HepG2 (cell line): ENCODE data around the gene SERTAD2. TPM values are rescaled to one million over a fixed set of nuclear protein-coding genes. Genes with fewer than 3 reads are reported as not detected.
A peak's percentile ranks its signal among the peaks of the same experiment; 100 is the strongest.

ENCODE experiments used
- ADNP ChIP-seq: sonication (generic); formaldehyde crosslinking; IDR thresholded peaks from 2 replicates; pipeline ENCODE4 v1.4.0; 2020; ENCODE audit warnings: missing genetic modification reagents
- BHLHE40 ChIP-seq: IDR thresholded peaks from 2 replicates; pipeline ENCODE4 v1.6.1; 2011; ENCODE audit warnings: low read length, improper control_type of control experiment
- GATA4 ChIP-seq: sonication (generic); IDR thresholded peaks from 2 replicates; pipeline ENCODE4 v1.6.1; 2016; ENCODE audit warnings: antibody characterized with exemption, low read depth, borderline replicate concordance
- GATAD2A ChIP-seq: IDR thresholded peaks from 2 replicates; pipeline ENCODE4 v1.6.1; 2016
- HNRNPUL1 ChIP-seq: fragments of 200-400 bp; formaldehyde crosslinking; IDR thresholded peaks from 2 replicates; pipeline ENCODE4 v1.6.1; 2017; ENCODE audit warnings: low read depth, mild to moderate bottlenecking, low read length, moderate library complexity
- IRX3 ChIP-seq: sonication (generic); formaldehyde crosslinking; IDR thresholded peaks from 2 replicates; pipeline ENCODE4 v1.8.1; 2023; ENCODE audit warnings: mild to moderate bottlenecking, low read depth, missing genetic modification reagents, borderline replicate concordance
- MAZ ChIP-seq, 2 experiments: sonication (generic) in 1 of 2; formaldehyde crosslinking in 1 of 2; IDR thresholded peaks; 2 replicates each; pipeline versions ENCODE4 v1.5.0 to v1.6.1; 2012 to 2020; ENCODE audit warnings: low read depth in 2 of 2, mild to moderate bottlenecking in 2 of 2, borderline replicate concordance in 1 of 2, improper control_type of control experiment in 1 of 2, low read length in 1 of 2, missing genetic modification reagents in 1 of 2, moderate library complexity in 1 of 2
- MXD4 ChIP-seq: IDR thresholded peaks from 2 replicates; pipeline ENCODE4 v1.6.1; 2016; ENCODE audit warnings: mild to moderate bottlenecking, missing biosample characterization, missing genetic modification reagents
- NFKB2 ChIP-seq: sonication (generic); formaldehyde crosslinking; IDR thresholded peaks from 2 replicates; pipeline ENCODE4 v1.4.0; 2020; ENCODE audit warnings: missing genetic modification reagents, borderline replicate concordance
- RFX3 ChIP-seq: IDR thresholded peaks from 2 replicates; pipeline ENCODE4 v1.6.1; 2016; ENCODE audit warnings: missing biosample characterization, missing genetic modification reagents
- SIN3B ChIP-seq: fragments of 150-350 bp; IDR thresholded peaks from 2 replicates; pipeline ENCODE4 v1.6.1; 2014; ENCODE audit warnings: low read length
- SMYD3 ChIP-seq: sonication (generic); formaldehyde crosslinking; IDR thresholded peaks from 2 replicates; pipeline ENCODE4 v1.8.1; 2023; ENCODE audit warnings: mild to moderate bottlenecking, missing genetic modification reagents
- SP140L ChIP-seq: sonication (generic); formaldehyde crosslinking; IDR thresholded peaks from 2 replicates; pipeline ENCODE4 v1.4.0; 2020; ENCODE audit warnings: missing genetic modification reagents, borderline replicate concordance
- TBL1XR1 ChIP-seq: fragments of 150-350 bp; IDR thresholded peaks from 2 replicates; pipeline ENCODE4 v1.6.1; 2014; ENCODE audit warnings: borderline replicate concordance, low read length; ENCODE audit not compliant: partially characterized antibody
- TBX3 ChIP-seq: fragments of 450-650 bp; IDR thresholded peaks from 2 replicates; pipeline ENCODE4 v1.6.1; 2017; ENCODE audit warnings: antibody characterized with exemption, mild to moderate bottlenecking, inconsistent platforms, borderline replicate concordance
- ZNF30 ChIP-seq: sonication (generic); formaldehyde crosslinking; IDR thresholded peaks from 2 replicates; pipeline ENCODE4 v1.5.0; 2020; ENCODE audit warnings: mild to moderate bottlenecking, missing genetic modification reagents
- ZNF563 ChIP-seq: sonication (generic); formaldehyde crosslinking; IDR thresholded peaks from 2 replicates; pipeline ENCODE4 v1.8.0; 2022; ENCODE audit warnings: mild to moderate bottlenecking, moderate library complexity, missing genetic modification reagents
- ZNF75D ChIP-seq: sonication (generic); formaldehyde crosslinking; IDR thresholded peaks from 2 replicates; pipeline ENCODE4 v1.8.1; 2023; ENCODE audit warnings: missing genetic modification reagents, mild to moderate bottlenecking, borderline replicate concordance
- ZNF83 ChIP-seq: sonication (generic); formaldehyde crosslinking; IDR thresholded peaks from 2 replicates; pipeline ENCODE4 v1.4.0; 2020; ENCODE audit warnings: missing genetic modification reagents, mild to moderate bottlenecking, borderline replicate concordance
- polyA plus RNA-seq, 8 experiments: library from polyadenylated mRNA; depleted of rRNA in 3 of 8; stranded (reverse) in 7 of 8; unstranded in 1 of 8; fragments of >200 nt; fragmentation: Illumina TruSeq in 4 of 8; extraction: Trizol in 4 of 8; gene quantifications; 2 replicates each; pipeline versions ENCODE4 v1.2.1 to v1.2.3, GENCODE V29; 2011 to 2016; ENCODE audit warnings: low read depth in 4 of 8, missing spikeins in 1 of 8, mixed read lengths in 1 of 8; ENCODE audit not compliant: insufficient read depth in 1 of 8
- total RNA-seq, 5 experiments: library from RNA; depleted of rRNA; stranded (reverse); fragments of >200 nt; fragmentation: Illumina TruSeq; extraction: Trizol; gene quantifications; 2 replicates each; pipeline ENCODE4 v1.2.3, GENCODE V29; 2016; ENCODE audit warnings: low read depth in 1 of 5
- TF ChIP-seq, protein P1 (sequence below): sonication (generic); formaldehyde crosslinking; IDR thresholded peaks from 2 replicates; pipeline ENCODE4 v1.5.1; 2020; ENCODE audit warnings: missing genetic modification reagents, mild to moderate bottlenecking, borderline replicate concordance
- TF ChIP-seq, protein P2 (sequence below): sonication (generic); formaldehyde crosslinking; IDR thresholded peaks from 2 replicates; pipeline ENCODE4 v1.8.0; 2022; ENCODE audit warnings: mild to moderate bottlenecking, missing genetic modification reagents
- TF ChIP-seq, protein P3 (sequence below): sonication (generic); formaldehyde crosslinking; IDR thresholded peaks from 2 replicates; pipeline ENCODE4 v1.4.0; 2020; ENCODE audit warnings: low read depth, mild to moderate bottlenecking, missing genetic modification reagents
- TF ChIP-seq, protein P4 (sequence below): sonication (generic); formaldehyde crosslinking; IDR thresholded peaks from 2 replicates; pipeline ENCODE4 v1.5.0; 2020; ENCODE audit warnings: missing genetic modification reagents
- TF ChIP-seq, protein P5 (sequence below): sonication (generic); formaldehyde crosslinking; IDR thresholded peaks from 2 replicates; pipeline ENCODE4 v1.5.0; 2020; ENCODE audit warnings: mild to moderate bottlenecking, missing genetic modification reagents

SERTAD2 gene
- total and polyA plus RNA-seq, 2 of the 13 experiments (the other 11 are each of a cell fraction or from before 2014, with no cell fraction given), result 6.7 to 22.6 TPM

DNA sequence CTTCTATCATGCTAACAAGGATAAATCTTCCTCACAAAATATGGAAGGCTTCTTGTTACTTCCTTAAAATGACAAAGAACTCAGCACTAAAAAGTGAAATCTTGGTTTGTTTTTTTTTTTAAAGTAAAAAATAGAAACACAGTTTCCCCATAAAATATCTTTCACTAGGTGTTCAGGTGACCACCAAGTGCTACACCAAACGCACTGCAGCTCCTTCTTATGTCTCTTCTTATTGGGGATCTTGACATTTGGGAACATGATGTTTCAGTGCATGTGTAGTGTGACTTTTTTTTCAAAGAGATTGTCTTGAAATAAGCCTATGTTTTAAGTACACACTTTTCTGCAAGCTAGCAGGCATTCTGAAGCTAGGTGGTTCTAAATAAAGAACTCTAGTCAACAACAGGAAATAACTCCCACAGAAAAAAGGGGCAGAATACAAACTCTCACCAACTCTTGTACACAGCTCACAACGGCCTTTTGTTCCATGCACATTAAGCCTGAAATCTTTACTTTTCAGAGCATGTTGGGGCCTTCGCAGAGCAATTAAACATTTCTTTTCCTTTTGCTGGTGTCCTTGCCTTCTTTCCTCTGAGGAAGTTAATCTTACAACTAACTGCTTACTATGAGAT lies 13.2 kb upstream of the SERTAD2 start (continued):
- TF ChIP-seq HNRNPUL1 (no peak), SIN3B (no peak), SP140L (CRISPR knock-in tag) (no peak), NFKB2 (CRISPR knock-in tag) (no peak), BHLHE40 (no peak), TBL1XR1 (no peak), GATAD2A (CRISPR knock-in tag) (peak; percentile 83), IRX3 (no peak), ZNF30 (CRISPR knock-in tag) (no peak), MXD4 (0 out of 2 replicates have a peak, but pooled peaks have one; percentile 2), ZNF83 (no peak), MAZ (IDR thresholded peaks at IDR 0.05; ENCODE audit: borderline replicate concordance, low read depth, low read length) (no peak), MAZ (CRISPR knock-in tag; IDR thresholded peaks at IDR 0.05; ENCODE audit: low read depth) (no peak), ZNF75D (no peak), ADNP (no peak), TBX3 (no peak), SMYD3 (CRISPR knock-in tag) (peak; percentile 63; the same call in 1 of the 2 replicates), GATA4 (no peak; the same call in 1 of the 2 replicates), ZNF563 (CRISPR knock-in tag) (no peak), RFX3 (CRISPR knock-in tag) (no peak)
- TF ChIP-seq, protein P1, sequence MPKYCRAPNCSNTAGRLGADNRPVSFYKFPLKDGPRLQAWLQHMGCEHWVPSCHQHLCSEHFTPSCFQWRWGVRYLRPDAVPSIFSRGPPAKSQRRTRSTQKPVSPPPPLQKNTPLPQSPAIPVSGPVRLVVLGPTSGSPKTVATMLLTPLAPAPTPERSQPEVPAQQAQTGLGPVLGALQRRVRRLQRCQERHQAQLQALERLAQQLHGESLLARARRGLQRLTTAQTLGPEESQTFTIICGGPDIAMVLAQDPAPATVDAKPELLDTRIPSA (CRISPR knock-in tag), result no peak
- TF ChIP-seq, protein P2, sequence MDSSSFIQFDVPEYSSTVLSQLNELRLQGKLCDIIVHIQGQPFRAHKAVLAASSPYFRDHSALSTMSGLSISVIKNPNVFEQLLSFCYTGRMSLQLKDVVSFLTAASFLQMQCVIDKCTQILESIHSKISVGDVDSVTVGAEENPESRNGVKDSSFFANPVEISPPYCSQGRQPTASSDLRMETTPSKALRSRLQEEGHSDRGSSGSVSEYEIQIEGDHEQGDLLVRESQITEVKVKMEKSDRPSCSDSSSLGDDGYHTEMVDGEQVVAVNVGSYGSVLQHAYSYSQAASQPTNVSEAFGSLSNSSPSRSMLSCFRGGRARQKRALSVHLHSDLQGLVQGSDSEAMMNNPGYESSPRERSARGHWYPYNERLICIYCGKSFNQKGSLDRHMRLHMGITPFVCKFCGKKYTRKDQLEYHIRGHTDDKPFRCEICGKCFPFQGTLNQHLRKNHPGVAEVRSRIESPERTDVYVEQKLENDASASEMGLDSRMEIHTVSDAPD (CRISPR knock-in tag), result no peak
- TF ChIP-seq, protein P3, sequence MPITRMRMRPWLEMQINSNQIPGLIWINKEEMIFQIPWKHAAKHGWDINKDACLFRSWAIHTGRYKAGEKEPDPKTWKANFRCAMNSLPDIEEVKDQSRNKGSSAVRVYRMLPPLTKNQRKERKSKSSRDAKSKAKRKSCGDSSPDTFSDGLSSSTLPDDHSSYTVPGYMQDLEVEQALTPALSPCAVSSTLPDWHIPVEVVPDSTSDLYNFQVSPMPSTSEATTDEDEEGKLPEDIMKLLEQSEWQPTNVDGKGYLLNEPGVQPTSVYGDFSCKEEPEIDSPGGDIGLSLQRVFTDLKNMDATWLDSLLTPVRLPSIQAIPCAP (CRISPR knock-in tag), result no peak
- TF ChIP-seq, protein P4, sequence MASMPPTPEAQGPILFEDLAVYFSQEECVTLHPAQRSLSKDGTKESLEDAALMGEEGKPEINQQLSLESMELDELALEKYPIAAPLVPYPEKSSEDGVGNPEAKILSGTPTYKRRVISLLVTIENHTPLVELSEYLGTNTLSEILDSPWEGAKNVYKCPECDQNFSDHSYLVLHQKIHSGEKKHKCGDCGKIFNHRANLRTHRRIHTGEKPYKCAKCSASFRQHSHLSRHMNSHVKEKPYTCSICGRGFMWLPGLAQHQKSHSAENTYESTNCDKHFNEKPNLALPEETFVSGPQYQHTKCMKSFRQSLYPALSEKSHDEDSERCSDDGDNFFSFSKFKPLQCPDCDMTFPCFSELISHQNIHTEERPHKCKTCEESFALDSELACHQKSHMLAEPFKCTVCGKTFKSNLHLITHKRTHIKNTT (CRISPR knock-in tag), result no peak
- TF ChIP-seq, protein P5, sequence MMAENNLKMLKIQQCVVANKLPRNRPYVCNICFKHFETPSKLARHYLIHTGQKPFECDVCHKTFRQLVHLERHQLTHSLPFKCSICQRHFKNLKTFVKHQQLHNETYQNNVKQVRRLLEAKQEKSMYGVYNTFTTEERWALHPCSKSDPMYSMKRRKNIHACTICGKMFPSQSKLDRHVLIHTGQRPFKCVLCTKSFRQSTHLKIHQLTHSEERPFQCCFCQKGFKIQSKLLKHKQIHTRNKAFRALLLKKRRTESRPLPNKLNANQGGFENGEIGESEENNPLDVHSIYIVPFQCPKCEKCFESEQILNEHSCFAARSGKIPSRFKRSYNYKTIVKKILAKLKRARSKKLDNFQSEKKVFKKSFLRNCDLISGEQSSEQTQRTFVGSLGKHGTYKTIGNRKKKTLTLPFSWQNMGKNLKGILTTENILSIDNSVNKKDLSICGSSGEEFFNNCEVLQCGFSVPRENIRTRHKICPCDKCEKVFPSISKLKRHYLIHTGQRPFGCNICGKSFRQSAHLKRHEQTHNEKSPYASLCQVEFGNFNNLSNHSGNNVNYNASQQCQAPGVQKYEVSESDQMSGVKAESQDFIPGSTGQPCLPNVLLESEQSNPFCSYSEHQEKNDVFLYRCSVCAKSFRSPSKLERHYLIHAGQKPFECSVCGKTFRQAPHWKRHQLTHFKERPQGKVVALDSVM (CRISPR knock-in tag), result no peak
